PC-3 (cell line): ENCODE results near the gene MKX.

ENCODE experiments used
- EZH2 ChIP-seq: fragments of 300-600 bp; sonication (generic); IDR thresholded peaks from one replicate; pipeline ENCODE4 v1.6.1; 2017; ENCODE audit warnings: antibody characterized with exemption, mild to moderate bottlenecking, low read length; ENCODE audit not compliant: unreplicated experiment
- TF ChIP-seq, protein P1 (sequence below): fragments of 300-600 bp; sonication (generic); conservative IDR thresholded peaks from 2 replicates; pipeline ENCODE4 v1.5.1; 2017; ENCODE audit warnings: antibody characterized with exemption, low read depth, mild to moderate bottlenecking, low read length

DNA sequence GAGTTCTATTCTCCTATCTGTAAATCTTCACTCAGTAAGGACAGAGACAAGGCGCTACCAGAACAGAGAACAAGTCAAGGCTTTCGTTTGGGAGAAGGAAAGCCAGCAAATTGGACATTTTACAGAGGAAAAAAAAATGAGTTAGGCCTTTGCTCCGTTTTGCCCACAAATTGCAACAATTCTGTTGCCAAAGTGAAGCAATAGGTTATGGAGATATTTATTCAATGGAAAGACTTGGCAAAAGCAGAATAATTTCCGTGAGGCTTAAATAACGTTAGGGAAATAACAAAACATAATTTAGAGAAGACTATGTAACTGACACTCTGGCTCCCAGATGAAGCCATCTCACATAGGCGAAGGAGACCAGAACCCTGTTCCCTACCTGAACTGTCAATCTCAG lies 67.5 kb downstream of the MKX start:
- TF ChIP-seq, protein P1, sequence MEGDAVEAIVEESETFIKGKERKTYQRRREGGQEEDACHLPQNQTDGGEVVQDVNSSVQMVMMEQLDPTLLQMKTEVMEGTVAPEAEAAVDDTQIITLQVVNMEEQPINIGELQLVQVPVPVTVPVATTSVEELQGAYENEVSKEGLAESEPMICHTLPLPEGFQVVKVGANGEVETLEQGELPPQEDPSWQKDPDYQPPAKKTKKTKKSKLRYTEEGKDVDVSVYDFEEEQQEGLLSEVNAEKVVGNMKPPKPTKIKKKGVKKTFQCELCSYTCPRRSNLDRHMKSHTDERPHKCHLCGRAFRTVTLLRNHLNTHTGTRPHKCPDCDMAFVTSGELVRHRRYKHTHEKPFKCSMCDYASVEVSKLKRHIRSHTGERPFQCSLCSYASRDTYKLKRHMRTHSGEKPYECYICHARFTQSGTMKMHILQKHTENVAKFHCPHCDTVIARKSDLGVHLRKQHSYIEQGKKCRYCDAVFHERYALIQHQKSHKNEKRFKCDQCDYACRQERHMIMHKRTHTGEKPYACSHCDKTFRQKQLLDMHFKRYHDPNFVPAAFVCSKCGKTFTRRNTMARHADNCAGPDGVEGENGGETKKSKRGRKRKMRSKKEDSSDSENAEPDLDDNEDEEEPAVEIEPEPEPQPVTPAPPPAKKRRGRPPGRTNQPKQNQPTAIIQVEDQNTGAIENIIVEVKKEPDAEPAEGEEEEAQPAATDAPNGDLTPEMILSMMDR, result no peak
- TF ChIP-seq EZH2, result no peak
